HepG2 (cell line): ENCODE measurements around the gene ABL2. TPM values are rescaled to one million over a fixed set of nuclear protein-coding genes. Genes with fewer than 3 reads are reported as not detected.

Experiments
- FOXJ3 ChIP-seq: sonication (generic); formaldehyde crosslinking; IDR thresholded peaks from 2 replicates; pipeline ENCODE4 v1.4.0; 2020; ENCODE audit warnings: missing genetic modification reagents, mild to moderate bottlenecking, borderline replicate concordance
- GLI4 ChIP-seq: sonication (generic); formaldehyde crosslinking; IDR thresholded peaks from 2 replicates; pipeline ENCODE4 v1.5.1; 2020; ENCODE audit warnings: missing genetic modification reagents, mild to moderate bottlenecking, moderate library complexity, borderline replicate concordance
- GTF2F1 ChIP-seq: fragments of 150-350 bp; IDR thresholded peaks from 2 replicates; pipeline ENCODE4 v1.6.1; 2014; ENCODE audit warnings: low read length
- KDM1A ChIP-seq: IDR thresholded peaks from 2 replicates; pipeline ENCODE4 v1.6.1; 2016; ENCODE audit warnings: missing compliant biosample characterization
- KLF16 ChIP-seq, 2 experiments: sonication (generic) in 1 of 2; formaldehyde crosslinking in 1 of 2; IDR thresholded peaks; 2 replicates each; pipeline versions ENCODE4 v1.6.1 to v1.8.0; 2016 to 2023; ENCODE audit warnings: missing genetic modification reagents in 2 of 2, missing compliant biosample characterization in 1 of 2
- NFIC ChIP-seq: IDR thresholded peaks from 2 replicates; pipeline ENCODE4 v1.6.1; 2012; ENCODE audit warnings: mild to moderate bottlenecking, low read length, inconsistent platforms
- SMC3 ChIP-seq: IDR thresholded peaks from 2 replicates; pipeline ENCODE4 v1.6.1; 2011; ENCODE audit warnings: low read length, improper control_type of control experiment
- STAG1 ChIP-seq: sonication (generic); formaldehyde crosslinking; IDR thresholded peaks from 2 replicates; pipeline ENCODE4 v1.4.0; 2020; ENCODE audit warnings: missing genetic modification reagents
- TBP ChIP-seq: sonication (generic); formaldehyde crosslinking; IDR thresholded peaks from 2 replicates; pipeline ENCODE4 v1.5.0; 2020; ENCODE audit warnings: missing genetic modification reagents
- ZBTB14 ChIP-seq: sonication (generic); formaldehyde crosslinking; IDR thresholded peaks from 2 replicates; pipeline ENCODE4 v1.4.0; 2020; ENCODE audit warnings: missing genetic modification reagents
- ZNF143 ChIP-seq: sonication (generic); formaldehyde crosslinking; IDR thresholded peaks from 2 replicates; pipeline ENCODE4 v1.4.0; 2020; ENCODE audit warnings: missing genetic modification reagents
- ZNF180 ChIP-seq: sonication (generic); formaldehyde crosslinking; IDR thresholded peaks from 2 replicates; pipeline ENCODE4 v1.4.0; 2020; ENCODE audit warnings: low read depth, missing genetic modification reagents, borderline replicate concordance
- ZNF232 ChIP-seq: sonication (generic); formaldehyde crosslinking; IDR thresholded peaks from 2 replicates; pipeline ENCODE4 v1.4.0; 2020; ENCODE audit warnings: missing genetic modification reagents, borderline replicate concordance
- ZNF335 ChIP-seq: sonication (generic); formaldehyde crosslinking; IDR thresholded peaks from 2 replicates; pipeline ENCODE4 v1.4.0; 2020; ENCODE audit warnings: missing genetic modification reagents
- ZNF562 ChIP-seq: sonication (generic); formaldehyde crosslinking; IDR thresholded peaks from 2 replicates; pipeline ENCODE4 v1.8.0; 2022; ENCODE audit warnings: missing genetic modification reagents, borderline replicate concordance
- ZNF747 ChIP-seq: sonication (generic); formaldehyde crosslinking; IDR thresholded peaks from 2 replicates; pipeline ENCODE4 v1.8.1; 2023; ENCODE audit warnings: missing genetic modification reagents, mild to moderate bottlenecking, borderline replicate concordance
- ZSCAN31 ChIP-seq: sonication (generic); formaldehyde crosslinking; IDR thresholded peaks from 2 replicates; pipeline ENCODE4 v1.5.0; 2020; ENCODE audit warnings: low read depth, mild to moderate bottlenecking, missing genetic modification reagents
- polyA plus RNA-seq, 8 experiments: library from polyadenylated mRNA; depleted of rRNA in 3 of 8; stranded (reverse) in 7 of 8; unstranded in 1 of 8; fragments of >200 nt; fragmentation: Illumina TruSeq in 4 of 8; extraction: Trizol in 4 of 8; gene quantifications; 2 replicates each; pipeline versions ENCODE4 v1.2.1 to v1.2.3, GENCODE V29; 2011 to 2016; ENCODE audit warnings: low read depth in 4 of 8, missing spikeins in 1 of 8, mixed read lengths in 1 of 8; ENCODE audit not compliant: insufficient read depth in 1 of 8
- total RNA-seq, 5 experiments: library from RNA; depleted of rRNA; stranded (reverse); fragments of >200 nt; fragmentation: Illumina TruSeq; extraction: Trizol; gene quantifications; 2 replicates each; pipeline ENCODE4 v1.2.3, GENCODE V29; 2016; ENCODE audit warnings: low read depth in 1 of 5
- TF ChIP-seq, protein P1 (sequence below): IDR thresholded peaks from 2 replicates; pipeline ENCODE4 v1.6.1; 2016; ENCODE audit warnings: low read depth, missing genetic modification reagents, missing compliant biosample characterization
- TF ChIP-seq, protein P2 (sequence below): sonication (generic); formaldehyde crosslinking; IDR thresholded peaks from 2 replicates; pipeline ENCODE4 v1.4.0; 2020; ENCODE audit warnings: missing genetic modification reagents
- TF ChIP-seq, protein P3 (sequence below): sonication (generic); formaldehyde crosslinking; IDR thresholded peaks from 2 replicates; pipeline ENCODE4 v1.4.0; 2020; ENCODE audit warnings: low read depth, mild to moderate bottlenecking, missing genetic modification reagents
- TF ChIP-seq, protein P4 (sequence below): sonication (generic); formaldehyde crosslinking; IDR thresholded peaks from 2 replicates; pipeline ENCODE4 v1.4.0; 2020; ENCODE audit warnings: low read depth, mild to moderate bottlenecking, missing genetic modification reagents

The ABL2 gene
- total and polyA plus RNA-seq, 2 of the 13 experiments (the other 11 are each of a cell fraction or from before 2014, with no cell fraction given), result 5.8 to 6.0 TPM

- no peak for TF ChIP-seq ZBTB14 (CRISPR knock-in tag)
- no peak for TF ChIP-seq ZSCAN31 (CRISPR knock-in tag)
- no peak for TF ChIP-seq ZNF180 (CRISPR knock-in tag)
- TF ChIP-seq, protein P1, sequence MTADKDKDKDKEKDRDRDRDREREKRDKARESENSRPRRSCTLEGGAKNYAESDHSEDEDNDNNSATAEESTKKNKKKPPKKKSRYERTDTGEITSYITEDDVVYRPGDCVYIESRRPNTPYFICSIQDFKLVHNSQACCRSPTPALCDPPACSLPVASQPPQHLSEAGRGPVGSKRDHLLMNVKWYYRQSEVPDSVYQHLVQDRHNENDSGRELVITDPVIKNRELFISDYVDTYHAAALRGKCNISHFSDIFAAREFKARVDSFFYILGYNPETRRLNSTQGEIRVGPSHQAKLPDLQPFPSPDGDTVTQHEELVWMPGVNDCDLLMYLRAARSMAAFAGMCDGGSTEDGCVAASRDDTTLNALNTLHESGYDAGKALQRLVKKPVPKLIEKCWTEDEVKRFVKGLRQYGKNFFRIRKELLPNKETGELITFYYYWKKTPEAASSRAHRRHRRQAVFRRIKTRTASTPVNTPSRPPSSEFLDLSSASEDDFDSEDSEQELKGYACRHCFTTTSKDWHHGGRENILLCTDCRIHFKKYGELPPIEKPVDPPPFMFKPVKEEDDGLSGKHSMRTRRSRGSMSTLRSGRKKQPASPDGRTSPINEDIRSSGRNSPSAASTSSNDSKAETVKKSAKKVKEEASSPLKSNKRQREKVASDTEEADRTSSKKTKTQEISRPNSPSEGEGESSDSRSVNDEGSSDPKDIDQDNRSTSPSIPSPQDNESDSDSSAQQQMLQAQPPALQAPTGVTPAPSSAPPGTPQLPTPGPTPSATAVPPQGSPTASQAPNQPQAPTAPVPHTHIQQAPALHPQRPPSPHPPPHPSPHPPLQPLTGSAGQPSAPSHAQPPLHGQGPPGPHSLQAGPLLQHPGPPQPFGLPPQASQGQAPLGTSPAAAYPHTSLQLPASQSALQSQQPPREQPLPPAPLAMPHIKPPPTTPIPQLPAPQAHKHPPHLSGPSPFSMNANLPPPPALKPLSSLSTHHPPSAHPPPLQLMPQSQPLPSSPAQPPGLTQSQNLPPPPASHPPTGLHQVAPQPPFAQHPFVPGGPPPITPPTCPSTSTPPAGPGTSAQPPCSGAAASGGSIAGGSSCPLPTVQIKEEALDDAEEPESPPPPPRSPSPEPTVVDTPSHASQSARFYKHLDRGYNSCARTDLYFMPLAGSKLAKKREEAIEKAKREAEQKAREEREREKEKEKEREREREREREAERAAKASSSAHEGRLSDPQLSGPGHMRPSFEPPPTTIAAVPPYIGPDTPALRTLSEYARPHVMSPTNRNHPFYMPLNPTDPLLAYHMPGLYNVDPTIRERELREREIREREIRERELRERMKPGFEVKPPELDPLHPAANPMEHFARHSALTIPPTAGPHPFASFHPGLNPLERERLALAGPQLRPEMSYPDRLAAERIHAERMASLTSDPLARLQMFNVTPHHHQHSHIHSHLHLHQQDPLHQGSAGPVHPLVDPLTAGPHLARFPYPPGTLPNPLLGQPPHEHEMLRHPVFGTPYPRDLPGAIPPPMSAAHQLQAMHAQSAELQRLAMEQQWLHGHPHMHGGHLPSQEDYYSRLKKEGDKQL (CRISPR knock-in tag), result no peak
- no peak for TF ChIP-seq GLI4 (CRISPR knock-in tag)
- TF ChIP-seq STAG1 (CRISPR knock-in tag), result peak; percentile 89
- TF ChIP-seq ZNF143 (CRISPR knock-in tag), result no peak
- peak; percentile 80 for TF ChIP-seq SMC3
- TF ChIP-seq, protein P2, sequence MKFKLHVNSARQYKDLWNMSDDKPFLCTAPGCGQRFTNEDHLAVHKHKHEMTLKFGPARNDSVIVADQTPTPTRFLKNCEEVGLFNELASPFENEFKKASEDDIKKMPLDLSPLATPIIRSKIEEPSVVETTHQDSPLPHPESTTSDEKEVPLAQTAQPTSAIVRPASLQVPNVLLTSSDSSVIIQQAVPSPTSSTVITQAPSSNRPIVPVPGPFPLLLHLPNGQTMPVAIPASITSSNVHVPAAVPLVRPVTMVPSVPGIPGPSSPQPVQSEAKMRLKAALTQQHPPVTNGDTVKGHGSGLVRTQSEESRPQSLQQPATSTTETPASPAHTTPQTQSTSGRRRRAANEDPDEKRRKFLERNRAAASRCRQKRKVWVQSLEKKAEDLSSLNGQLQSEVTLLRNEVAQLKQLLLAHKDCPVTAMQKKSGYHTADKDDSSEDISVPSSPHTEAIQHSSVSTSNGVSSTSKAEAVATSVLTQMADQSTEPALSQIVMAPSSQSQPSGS (CRISPR knock-in tag), result no peak
- TF ChIP-seq ZNF232, result no peak
- no peak for TF ChIP-seq ZNF335 (CRISPR knock-in tag)
- TF ChIP-seq, protein P3, sequence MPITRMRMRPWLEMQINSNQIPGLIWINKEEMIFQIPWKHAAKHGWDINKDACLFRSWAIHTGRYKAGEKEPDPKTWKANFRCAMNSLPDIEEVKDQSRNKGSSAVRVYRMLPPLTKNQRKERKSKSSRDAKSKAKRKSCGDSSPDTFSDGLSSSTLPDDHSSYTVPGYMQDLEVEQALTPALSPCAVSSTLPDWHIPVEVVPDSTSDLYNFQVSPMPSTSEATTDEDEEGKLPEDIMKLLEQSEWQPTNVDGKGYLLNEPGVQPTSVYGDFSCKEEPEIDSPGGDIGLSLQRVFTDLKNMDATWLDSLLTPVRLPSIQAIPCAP, result no peak
- no peak for TF ChIP-seq ZNF747 (CRISPR knock-in tag)
- no peak for TF ChIP-seq GTF2F1
- no peak for TF ChIP-seq ZNF562 (CRISPR knock-in tag)
- TF ChIP-seq KLF16 (CRISPR knock-in tag; IDR thresholded peaks at IDR 0.05), result 0 out of 4 replicates have a peak, but pooled peaks of 1 of the 2 experiments have one; percentile 20
- TF ChIP-seq NFIC, result no peak
- TF ChIP-seq FOXJ3 (CRISPR knock-in tag), result no peak
- TF ChIP-seq TBP (CRISPR knock-in tag), result no peak
- no peak for TF ChIP-seq KDM1A (CRISPR knock-in tag)
- TF ChIP-seq, protein P4, sequence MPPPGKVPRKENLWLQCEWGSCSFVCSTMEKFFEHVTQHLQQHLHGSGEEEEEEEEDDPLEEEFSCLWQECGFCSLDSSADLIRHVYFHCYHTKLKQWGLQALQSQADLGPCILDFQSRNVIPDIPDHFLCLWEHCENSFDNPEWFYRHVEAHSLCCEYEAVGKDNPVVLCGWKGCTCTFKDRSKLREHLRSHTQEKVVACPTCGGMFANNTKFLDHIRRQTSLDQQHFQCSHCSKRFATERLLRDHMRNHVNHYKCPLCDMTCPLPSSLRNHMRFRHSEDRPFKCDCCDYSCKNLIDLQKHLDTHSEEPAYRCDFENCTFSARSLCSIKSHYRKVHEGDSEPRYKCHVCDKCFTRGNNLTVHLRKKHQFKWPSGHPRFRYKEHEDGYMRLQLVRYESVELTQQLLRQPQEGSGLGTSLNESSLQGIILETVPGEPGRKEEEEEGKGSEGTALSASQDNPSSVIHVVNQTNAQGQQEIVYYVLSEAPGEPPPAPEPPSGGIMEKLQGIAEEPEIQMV (CRISPR knock-in tag), result no peak
Measured at GRCh38 chr1:179079113-179079761, 150.2 kb downstream of the ABL2 start (continued).
